Measurements from ENCODE around the gene SHROOM3. TPM values are rescaled to one million over a fixed set of nuclear protein-coding genes. Genes with fewer than 3 reads are reported as not detected.
A peak's percentile ranks its signal among the peaks of the same experiment; 100 is the strongest.

The SHROOM3 gene
- polyA plus RNA-seq, 3 donors, result 36.8 to 41.2 (median 37.1) TPM

GRCh38 chr4:76689145-76689817 is 254.3 kb downstream of the SHROOM3 start:
- DNase-seq, result no peak

DNA sequence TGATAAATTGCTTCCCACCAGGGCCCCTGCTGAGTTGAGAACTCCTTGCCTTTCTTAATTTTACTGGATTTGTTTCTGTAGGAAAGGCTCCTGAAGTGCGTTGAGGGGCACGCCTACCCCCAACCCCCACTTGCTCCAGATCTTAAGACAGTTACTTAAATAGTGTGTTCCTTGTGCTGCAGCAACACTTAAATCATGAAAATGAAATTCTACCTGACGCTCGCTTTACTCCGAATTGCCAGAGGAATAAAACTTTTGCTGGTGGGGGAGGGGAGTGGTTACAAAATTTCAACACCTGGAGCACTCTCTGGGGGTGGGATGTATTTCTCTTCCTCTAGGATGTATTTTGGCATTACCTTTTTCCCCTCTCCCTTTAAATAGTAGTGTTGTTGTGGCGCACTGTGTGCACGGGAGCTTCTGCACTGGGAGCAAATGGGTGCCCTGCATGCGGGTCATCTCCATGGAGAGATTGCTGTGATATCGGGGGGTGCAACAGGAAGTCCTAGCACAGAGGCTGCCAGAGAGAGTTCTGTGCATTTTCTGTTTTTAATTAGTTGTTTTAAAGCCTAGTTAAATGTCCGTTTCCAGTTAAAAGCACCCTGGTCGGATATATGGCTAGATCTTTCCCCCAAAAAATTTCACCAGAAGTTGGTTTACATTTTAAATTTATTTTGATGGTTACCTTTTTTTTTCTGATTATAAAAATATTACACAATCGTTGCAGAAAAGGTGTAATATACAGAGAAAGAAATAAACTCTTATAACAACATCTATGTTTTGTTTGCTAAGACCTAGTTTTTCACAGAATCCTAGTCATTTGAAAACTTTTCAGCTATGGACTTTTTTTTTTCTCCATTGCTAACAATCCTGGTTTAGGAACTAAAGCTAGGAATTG is 255.2 kb downstream of the SHROOM3 start:
- DNase-seq, result no peak

GRCh38 chr4:76690906-76691275 is 255.9 kb downstream of the SHROOM3 start:
- no peak for DNase-seq

DNA sequence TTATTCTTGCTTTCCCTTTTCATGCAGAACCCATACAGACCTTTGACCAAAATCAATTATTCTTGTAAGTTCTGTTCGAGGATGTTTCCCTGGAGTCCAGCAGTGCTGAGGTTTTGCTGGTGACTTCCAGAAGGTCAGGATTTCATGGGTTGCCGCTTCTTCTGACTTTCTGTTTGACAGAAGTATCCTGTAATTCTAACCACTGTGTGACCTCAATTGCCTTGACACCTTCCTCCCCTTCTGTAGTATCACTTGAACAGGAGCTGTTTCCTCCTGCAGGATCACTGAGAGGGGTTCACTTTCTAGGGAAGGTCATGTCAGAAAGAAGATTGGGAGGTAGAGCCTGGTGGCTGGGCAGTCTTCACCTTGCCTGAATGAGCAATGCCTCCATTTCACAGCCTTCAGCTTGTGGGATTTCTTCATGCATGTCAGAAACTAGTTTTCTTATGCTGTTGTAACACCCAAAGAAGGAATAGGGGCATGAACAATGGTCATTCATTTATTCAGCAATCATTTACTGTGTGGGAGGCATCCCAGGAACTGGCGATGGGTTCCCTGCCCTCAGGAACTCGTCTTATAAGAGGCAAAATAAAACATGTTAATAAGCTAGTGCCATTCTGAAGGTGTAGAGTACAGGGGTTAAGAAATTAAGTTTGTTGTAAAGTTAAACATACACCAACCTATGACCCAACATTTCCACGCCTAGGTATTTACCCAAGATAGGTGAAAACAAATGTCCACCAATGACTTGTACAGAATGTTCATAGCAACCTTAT is 257.0 kb downstream of the SHROOM3 start:
- DNase-seq, result peak; percentile 62

DNA sequence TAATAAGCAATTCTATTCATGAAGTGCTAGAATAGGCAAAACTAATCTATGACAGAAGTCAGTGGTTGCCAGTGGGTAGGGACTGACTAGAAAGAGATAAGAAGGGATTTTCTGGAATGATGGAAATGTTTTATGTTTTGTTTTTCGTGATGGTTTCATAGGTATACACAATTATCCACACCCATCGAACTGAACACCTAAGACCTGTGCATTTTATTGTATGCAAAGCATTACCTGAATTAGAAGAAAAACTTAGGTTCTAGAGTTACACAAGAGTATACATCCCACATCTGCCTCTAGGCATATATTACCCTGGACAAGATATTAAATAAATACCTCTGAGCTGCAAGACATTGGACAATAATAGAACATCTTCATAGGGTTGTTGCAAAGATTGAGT is 257.7 kb downstream of the SHROOM3 start:
- DNase-seq, result no peak

GRCh38 chr4:76694056-76694455 is 259.0 kb downstream of the SHROOM3 start:
- DNase-seq, result no peak

DNA sequence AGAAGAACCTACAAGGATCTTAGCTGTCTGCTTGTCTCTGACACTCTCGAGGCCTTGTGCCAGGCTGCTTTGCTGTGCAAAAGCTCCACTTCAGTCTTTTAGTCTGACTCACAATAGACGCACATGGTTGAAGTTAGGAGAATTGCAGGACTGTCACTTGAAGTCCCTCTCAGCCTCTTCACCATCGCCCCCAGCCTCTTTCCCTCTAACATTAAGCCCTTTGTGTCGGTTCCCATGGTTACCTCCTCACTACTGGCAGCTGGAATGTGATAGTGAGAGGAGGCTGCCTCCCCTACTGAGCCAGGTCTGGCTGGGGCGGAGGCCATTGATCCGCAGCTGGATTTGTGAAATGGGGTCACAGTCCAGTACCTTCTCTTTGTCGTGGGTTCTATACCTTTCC is 261.1 kb downstream of the SHROOM3 start:
- peak; percentile 79 for DNase-seq

DNA sequence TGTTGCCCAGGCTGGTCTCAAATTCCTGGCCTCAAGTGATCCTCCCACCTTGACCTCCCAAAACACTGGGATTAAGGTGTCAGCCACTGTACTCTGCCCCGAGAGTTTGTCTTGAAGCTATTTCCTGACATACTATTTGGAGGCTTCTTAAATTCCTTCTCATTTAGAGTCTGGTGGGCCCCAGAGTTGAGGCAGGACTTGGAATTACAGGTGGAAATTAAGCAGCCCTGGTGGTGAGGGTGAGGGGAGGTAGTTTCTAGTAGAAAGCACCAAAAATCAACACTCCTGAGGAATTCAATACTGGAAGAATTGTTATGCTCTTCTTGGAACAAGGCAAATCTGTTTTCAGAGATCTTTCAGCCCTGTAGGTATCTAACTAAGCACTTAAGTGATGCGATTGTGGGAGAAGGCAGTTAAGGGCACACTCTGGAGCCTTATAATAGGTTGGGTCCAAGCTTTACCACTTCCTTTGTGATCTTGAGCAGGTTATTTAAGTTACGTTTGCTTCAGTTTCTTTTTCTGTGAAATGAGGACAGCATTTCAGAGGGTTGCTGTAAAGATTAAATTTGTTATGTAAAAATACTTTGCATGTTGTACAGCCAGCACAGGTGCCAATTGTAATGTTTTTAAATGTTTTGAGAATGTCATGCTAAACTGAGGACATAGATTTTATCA is 262.2 kb downstream of the SHROOM3 start:
- DNase-seq, result no peak

DNA sequence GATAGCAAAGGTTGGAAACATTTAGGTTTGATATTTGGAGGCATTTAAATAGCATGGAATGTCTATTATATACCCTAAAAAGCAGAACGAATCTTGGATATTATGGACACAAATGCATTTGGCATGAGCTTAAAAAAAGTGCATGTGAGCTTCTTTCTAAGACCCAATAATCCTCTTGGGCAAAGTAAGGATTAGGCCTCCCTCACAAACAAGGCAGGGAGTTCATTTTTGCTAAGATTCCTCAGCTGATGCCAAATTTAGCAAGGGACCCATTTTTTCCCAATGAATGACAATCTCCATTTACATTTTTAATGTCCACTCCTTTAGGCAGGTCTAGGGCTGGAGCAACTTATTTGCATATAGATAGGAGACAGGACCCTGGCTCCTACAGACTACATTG is 263.1 kb downstream of the SHROOM3 start:
- DNase-seq, result no peak

GRCh38 chr4:76699751-76700310 is 264.8 kb downstream of the SHROOM3 start:
- DNase-seq, result no peak

DNA sequence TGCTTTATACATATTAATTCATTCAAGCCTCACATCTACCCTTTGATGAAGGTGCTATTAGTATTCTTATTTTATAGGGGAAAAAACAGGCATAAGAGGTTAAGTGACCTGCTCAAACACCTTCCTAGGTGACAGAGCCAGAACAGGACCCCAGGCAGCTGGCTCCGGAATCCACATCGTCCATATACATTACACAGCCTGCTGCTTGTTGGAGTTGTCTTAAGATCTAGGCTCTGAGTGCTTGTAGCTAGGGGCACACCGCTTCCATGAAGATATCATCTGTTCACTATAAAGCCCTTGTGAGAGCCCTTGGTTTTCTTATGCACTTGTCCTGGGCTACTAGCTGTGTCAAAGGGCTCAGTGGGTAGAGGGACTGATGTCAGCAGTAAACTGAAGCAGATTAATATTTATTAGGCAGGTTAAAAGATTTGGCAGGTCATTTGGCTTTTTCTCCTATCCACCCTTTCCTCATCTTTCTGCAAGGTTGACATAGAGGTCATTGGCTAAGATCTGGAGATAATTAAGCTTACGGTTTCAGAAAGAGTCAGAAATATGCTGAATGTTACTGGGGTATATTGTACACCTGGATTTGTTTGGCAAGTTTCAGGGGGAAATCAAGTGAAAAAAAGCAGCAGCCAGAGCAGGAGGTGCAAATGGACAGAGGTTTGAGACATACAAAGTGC is 267.6 kb downstream of the SHROOM3 start:
- DNase-seq, result no peak

DNA sequence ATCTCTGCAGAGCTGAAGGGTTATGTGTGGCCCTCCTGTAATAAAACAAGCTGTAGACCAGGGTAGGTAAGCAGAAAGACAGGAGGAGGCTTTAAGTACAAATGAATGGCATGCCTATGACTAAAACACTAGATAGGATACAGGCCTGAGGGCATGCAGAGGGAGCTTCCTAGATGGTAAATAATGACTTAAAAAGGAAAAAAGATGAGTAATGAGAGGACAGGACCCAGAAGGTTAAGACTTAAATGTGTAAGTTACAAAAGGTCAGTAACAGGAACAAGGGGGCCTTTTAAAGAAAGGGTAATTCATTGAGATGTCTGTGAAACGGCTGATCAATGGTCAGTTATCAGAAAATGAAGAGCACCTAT is 268.1 kb downstream of the SHROOM3 start:
- DNase-seq, result no peak

- DNase-seq, result no peak
Measured at GRCh38 chr4:76703676-76704075, 268.6 kb downstream of the SHROOM3 start.

DNA sequence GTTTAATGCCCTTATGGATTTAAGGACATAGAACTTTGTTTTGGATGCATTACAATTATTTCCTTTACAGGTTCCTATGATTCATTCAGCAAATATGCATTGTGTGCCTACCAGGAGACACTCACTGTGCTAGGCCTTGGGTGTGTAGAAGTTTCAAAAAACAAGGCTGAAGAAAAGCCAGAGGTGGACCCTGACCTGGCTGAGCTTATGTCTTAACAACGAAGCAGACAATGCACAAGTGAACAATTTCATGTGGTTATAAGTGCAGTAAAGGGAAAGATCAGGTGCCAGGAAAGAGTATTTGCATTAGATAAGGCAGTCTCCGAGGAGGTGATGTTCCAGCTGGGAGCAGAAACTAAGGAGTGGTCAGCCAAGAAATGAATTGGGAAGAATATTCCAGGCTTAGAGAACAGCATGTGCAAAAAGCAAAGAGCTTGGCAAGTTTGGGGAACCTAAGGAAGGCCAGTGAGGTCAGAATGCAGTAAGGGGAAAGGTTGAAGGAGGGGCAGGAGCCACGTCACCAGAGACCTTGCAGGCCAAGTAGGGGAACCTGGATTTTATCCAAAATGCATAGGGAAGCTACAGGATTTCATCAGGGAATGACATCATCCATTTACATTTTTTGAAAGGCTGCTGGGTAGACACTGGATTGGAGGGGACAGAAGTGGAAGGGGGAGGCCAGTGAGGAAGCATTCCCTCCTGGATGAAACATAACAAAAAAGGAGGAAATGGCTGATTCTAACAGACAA is 269.3 kb downstream of the SHROOM3 start:
- no peak for DNase-seq

DNA sequence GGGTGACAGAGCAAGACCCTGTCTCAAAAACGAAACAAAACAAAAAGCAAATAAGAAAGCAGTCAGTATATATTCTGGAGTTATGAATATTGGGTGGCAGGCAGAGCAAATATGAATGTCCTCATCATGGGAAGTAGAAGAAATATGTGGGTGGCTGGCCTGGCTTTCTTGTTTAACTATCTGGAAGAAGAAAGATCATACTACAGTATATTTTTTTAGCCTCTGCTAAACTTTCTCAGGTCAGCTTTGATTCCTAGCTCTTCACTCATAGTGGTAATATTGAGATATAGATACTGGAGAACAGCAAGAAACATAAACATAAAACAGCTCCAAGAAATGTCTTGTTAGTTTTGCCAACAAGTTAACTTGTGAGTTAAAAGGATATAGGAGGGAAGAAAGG is 270.4 kb downstream of the SHROOM3 start:
- no peak for DNase-seq

DNA sequence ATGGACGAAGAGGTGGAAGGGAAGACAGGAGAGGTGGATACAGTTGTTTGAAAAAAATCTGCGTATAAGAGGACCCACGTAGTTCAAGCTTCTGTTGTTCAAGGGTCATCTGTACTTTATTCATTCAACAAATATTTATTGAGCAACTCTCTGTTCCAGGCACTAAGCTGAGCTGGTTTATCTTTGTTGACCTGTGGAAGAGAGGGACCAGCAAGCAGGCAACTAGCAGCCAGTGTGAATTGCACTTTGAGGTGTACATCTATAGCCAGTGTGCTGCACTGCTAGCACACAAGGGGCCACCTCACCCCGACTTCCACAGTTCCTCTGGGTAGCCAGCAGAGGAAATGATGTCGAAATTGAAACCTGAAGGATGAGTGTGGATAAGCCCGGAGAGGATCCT is 271.6 kb downstream of the SHROOM3 start:
- no peak for DNase-seq

DNA sequence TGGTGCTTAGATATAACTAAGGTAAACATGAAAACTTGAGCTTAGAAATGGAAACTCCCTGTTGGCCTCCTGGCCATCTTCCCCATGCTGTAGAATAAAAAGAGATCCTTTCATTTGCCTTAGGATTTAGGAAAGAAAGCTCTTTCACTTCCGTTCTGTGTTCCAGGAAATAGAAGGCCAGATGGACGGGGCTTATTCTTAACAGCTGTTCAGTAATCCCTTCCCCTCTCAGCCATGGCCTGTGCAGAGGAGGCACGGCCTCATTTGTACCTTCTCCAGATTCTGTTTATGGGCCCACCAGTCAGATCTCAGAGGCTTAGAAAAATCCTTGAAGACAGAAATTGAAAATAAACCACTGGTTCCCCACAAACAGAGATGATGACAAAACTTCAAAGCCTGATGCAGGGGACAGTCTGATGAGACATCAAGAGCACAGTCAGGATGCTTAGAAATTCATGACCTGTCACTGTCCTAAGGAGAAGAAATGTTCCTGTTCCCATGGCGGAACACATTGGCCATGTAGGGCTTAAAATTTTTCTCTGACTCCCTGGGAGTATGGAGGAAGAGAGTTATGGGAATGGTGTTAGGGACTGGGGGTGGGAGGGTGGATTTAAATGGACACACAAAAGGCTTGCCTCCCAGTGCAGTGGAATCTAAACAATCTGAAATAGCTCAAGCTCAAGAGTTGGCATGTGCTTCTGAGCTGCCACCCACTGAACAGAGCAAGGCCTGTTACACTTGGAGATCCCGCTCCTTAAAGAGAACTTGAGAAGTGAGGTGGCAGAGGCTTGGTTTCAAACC is 274.1 kb downstream of the SHROOM3 start:
- no peak for DNase-seq

GRCh38 chr4:76709772-76710090 is 274.7 kb downstream of the SHROOM3 start:
- no peak for DNase-seq

DNA sequence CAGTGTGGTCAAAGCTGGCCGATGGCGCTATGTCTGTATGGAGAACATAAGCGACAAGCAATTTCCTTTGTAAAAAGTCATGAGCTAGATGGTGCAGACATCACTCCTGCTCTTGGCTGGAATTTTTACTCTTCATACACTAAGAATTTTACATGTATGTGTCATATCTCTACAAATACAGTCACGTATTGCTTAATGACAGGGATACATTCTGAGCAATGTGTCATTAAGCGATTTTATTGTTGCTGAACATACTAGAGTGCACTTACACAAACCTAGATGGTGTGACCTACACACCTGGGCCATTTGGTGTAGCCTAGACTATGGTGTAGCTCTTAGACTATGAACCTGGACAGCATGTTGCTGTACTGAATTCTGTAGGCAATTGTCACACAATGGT is 277.5 kb downstream of the SHROOM3 start:
- no peak for DNase-seq

- DNase-seq, result no peak
Measured at GRCh38 chr4:76714226-76714625, 279.2 kb downstream of the SHROOM3 start.
